Superior temporal gyrus (tissue), 1 donor: ENCODE results near the gene SLF2.

Experiments used
- DNase-seq: peaks from one replicate; pipeline ENCODE4 v3.0.0-alpha.2; 2016; ENCODE audit errors: extremely low spot score

SLF2 gene, protein sequence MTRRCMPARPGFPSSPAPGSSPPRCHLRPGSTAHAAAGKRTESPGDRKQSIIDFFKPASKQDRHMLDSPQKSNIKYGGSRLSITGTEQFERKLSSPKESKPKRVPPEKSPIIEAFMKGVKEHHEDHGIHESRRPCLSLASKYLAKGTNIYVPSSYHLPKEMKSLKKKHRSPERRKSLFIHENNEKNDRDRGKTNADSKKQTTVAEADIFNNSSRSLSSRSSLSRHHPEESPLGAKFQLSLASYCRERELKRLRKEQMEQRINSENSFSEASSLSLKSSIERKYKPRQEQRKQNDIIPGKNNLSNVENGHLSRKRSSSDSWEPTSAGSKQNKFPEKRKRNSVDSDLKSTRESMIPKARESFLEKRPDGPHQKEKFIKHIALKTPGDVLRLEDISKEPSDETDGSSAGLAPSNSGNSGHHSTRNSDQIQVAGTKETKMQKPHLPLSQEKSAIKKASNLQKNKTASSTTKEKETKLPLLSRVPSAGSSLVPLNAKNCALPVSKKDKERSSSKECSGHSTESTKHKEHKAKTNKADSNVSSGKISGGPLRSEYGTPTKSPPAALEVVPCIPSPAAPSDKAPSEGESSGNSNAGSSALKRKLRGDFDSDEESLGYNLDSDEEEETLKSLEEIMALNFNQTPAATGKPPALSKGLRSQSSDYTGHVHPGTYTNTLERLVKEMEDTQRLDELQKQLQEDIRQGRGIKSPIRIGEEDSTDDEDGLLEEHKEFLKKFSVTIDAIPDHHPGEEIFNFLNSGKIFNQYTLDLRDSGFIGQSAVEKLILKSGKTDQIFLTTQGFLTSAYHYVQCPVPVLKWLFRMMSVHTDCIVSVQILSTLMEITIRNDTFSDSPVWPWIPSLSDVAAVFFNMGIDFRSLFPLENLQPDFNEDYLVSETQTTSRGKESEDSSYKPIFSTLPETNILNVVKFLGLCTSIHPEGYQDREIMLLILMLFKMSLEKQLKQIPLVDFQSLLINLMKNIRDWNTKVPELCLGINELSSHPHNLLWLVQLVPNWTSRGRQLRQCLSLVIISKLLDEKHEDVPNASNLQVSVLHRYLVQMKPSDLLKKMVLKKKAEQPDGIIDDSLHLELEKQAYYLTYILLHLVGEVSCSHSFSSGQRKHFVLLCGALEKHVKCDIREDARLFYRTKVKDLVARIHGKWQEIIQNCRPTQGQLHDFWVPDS

DNA sequence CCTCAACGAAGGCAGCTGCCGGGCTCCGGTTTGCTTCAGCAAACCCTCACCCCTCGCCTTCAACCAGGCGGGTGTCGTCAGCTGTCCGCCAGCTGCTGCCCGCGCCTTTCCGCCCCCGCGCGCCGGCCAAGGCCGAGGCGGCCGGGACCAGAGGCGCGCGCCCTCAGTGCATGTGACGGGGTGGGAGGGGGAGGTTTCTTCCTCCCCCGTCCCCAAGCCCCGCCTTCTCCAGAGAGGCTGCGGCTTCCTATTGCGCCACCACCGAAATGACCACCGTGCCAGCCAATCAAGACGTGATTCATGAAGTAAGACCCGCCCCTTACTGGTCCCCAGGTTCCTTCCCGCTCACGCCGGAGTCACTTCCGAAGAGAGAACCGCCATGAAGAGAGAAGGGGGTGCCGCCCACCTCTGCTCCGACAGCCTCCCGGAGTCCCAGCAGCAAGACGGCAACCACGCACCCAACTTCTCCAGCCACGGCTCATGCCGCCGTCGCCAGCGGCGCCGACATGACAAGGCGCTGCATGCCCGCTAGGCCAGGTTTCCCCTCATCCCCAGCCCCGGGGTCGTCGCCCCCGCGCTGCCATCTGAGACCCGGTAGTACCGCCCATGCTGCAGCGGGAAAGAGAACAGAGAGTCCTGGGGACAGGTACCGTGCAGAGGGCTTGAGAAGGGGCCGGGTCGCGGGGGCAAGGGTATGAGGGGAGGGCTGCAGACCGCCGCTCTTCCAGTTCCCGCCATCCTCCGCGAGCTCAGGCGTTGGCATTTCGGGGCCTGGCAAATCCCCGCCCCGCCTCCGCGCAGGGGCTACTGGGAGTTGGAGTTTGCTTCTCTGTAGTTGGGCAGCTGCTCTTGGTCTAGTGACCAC, at the start of gene SLF2:
SLF2 (plus strand) TSS at position 359 of the 865 bp plus-strand sequence; CDS start at position 507, 148 bp downstream.
- peak; percentile 99 for DNase-seq

DNA sequence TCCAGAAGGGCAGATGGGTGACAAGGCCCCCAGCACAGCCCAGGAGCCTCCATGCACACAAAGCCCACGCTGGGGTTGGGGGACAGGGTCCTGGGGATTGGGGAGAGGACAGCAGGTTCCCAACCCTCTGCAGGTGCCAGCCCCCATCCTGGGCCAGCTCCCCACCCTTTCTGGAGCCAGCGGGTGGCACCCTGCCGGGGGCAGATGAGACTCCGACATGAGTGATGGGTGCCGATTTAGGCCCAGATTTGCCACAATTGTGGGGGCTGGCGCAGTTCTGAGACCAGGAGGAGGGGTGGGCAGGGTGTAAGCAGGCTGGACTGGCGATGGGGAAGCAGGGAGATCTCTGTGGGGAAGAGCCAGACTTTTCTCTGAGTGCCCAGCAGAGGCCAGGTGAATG, 49.3 kb upstream of the SLF2 start:
- DNase-seq: no peak

DNA sequence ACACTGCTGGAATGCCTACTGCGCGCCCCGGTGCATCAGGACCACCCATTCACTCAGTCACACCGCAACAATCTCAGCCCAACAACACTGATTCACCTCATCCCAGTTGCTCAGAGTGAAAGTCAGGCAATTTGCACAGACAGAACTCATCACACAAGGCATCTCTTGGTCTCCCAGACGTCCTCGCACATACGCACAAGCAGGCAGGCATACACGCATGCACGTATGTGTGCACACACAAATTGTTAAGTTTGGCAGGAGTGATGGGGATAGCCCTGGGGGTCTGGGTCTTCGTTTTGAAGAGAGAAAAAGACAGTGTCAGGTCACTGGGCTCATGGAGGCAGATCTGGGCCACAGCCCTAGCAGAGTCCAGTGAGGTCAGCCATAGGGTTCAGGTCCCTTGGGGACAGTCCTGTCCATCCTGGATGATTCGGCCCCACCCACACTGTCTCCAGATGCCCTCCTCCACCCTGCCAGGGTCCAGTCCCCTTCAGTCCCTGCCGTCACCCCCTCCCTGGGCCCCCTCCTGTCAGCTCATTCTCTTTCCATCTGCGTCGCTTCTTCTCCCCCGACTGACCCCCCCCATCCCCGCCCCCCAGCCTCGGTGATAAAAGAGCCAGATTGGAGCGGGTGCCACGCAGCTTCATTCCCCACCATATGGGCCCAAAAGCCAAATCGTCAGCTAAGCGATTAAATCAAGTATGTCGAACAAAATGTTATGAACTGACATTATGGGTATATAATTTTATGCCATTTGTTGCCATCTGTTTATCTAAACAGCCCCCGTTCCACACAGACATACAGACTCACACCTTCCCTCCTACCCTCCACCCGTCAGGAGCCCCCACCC, 48.5 kb upstream of the SLF2 start:
- no peak for DNase-seq

- no peak for DNase-seq
These were observed 47.8 kb upstream of the SLF2 start for GRCh38 chr10:100864978-100865377.

DNA sequence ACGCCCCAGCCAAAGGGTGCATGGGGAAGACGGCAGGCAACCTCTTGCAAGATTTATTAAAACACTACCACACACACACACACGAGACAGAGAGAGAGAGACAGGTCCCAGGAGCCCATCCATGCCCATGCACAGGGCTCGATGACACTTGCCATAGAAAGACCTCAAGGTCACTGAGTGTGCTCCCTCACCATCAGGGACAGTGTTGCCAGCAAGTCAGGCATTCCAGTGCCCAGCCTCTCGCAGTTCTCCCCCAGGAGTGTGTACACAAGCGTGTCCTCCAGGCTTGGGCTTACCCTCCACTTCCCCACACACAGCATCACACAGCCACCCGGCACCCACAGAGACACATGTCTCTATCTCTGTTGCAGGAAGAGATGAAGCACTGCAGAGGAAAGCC, 46.8 kb upstream of the SLF2 start:
- no peak for DNase-seq

DNA sequence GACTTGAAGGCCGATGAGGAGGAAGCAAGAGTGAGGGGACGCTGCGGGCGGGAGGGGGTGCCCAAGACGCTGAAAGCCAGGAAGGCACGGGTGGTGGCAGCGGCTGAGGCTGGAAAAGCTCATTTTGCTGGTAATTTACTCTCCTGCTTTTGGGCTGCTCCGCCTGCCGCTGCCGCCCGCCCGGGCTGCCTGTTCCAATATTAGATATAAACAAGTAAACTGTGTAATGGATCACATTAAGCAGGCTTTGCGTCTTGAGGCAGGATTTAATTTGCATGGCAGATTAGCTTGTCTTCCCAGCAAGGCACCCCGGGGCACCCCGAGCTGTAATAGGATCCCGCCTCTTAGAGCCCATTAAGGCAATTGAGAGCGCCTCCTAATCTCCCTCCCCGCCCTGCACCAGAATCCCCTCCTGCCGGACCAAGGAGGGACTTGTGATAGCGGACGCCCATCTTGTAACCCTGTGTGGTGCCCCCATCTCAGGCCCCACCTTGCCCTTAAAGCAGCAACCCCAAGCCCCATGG, 46.1 kb upstream of the SLF2 start:
- no peak for DNase-seq

DNA sequence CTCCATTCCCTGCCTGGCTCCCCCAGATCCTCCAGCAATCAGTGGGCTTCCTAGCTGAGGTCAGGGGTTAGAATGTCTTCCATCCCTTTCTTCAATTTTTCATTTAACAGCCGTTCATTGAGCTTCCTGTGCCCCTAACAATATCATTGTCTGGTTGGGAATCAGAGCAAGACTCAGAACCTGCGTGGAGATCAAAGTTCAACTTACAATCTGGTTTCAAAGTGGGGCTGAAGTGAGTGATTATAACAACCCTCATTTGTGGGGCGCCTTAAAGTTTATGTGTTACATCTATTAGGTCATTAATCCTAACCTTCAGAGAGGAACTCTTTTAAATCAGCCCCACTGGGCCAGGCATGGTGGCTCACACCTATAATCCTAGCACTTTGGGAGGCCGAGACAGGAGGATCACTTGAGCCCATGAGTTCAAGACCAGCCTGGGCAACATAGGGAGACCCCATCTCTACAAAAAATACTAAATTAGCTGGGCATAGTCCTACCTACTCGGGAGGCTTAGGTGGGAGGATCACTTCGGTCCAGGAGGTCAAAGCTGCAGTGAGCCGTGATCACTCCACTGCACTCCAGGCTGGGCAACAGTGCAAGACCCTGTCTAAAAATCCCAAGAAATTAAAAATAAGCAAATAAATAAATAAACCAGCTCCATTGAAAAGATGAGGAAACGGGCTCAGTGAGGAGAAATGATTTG, 45.4 kb upstream of the SLF2 start:
- DNase-seq: no peak

DNA sequence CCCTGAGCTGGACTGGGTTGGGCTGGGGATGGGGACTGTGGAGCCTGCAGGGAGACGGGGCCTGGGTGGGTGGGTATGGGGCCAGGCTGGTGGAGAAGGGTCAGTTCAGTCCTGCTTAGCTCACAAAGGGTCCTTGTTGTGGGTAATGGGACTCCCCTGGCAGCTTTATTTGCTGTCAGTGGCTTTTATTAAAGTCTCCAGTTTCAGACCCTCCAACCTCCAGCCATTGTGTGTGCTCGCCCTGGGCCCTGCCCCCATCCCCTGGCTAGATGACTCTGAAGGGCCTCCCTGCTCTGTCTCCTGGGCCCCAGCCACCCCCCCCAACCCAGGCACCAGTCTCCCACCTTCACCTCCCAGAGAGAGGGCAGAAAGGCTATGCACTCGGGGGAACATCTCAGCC, 44.4 kb upstream of the SLF2 start:
- no peak for DNase-seq

GRCh38 chr10:100869399-100869798, 43.4 kb upstream of the SLF2 start:
- DNase-seq: no peak

- peak; percentile 26 for DNase-seq
These were observed 40.5 kb upstream of the SLF2 start for GRCh38 chr10:100872034-100872791.

DNA sequence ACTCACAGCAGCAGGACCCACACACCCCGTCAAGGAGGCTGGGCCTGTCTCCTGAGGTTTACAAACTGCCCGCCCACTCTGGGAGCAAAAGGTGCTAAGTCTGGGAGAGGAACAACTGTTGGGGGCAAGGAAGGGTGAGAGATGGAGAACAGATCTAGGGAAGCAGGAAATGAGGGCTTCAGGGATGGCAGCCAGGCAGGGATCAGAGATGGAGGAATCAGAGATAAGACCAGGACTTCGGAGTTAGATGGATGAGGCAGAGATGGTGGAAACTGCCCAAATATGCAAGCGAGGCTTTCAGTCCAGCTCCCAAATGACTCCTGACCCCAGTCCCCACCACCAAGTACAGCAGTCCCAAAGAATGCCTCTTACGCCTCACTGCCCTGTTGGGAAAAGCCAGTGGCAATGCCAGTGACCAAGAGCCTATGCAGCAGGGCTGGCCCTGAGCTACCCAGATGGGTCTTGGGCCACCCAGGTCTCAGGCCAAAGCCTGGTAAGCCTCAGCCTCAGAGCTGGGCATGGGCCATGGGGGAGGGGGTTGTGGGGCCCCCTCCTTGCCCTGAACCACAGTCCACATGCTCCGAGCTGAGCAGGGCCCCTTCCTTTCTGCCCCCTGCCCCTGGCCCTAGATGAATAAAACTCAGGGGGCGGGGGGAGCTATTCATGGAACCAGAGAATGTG, 39.5 kb upstream of the SLF2 start:
- no peak for DNase-seq

DNA sequence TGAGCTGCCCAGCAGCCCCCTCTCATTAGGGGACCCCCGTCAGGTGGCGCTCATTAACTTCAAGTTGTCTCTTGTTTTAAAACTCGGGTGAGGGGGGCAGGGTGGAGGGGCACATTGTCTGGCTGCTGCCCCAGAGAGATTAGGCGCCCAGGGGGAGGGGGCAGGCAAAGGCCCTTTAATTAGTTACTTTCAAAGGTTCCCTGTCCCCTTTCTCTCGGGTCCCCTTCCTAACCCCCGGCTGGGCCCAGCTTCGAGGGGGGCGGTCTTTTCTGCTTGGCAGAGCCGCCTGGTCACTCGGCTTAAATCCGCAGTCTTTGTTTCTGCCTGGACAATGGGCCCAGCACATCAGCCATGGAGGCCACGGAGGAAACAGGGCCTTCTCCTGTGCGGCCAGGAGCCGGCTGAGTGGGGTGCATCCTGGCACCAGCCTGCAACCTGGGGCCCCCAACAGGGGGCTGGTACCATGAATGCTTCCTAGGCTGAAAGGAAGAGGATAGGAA, 38.9 kb upstream of the SLF2 start:
- no peak for DNase-seq

DNA sequence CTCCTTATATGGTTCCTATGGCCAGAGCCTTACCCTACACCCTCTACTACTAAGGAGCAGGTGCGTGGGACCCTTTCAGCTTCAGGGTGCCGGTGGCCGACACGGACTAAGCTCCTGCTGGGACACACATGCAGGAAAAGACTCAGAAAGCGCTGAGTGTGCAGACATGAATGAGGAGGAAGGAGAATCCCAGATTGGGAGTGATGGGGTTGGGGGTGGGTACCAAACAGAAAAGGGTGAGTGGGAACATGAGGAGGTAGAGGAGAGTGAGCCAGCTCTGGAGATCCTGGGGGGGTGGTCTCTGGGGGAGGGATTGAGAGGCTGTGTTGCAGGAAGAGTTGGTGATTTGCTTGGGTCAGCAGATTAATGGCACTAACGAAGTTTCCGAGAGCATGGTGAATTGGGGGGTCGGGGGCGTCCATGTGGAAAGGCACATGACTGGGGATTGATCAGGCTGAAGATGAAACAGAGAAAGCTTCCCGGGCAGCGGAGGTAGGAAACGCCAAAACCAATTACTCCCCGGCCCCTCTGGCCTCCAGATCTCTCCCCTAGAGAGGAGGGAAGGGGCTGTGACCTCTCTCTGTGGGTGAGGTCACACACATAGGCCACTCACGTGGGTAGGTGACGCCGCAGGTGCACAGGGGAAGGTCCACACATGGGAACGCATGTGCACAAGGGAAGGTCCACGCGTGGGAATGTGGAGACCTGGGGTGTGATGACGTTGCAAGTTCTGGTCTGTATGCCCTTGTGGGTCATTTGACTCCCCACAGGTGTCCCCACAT, 37.9 kb upstream of the SLF2 start:
- no peak for DNase-seq

DNA sequence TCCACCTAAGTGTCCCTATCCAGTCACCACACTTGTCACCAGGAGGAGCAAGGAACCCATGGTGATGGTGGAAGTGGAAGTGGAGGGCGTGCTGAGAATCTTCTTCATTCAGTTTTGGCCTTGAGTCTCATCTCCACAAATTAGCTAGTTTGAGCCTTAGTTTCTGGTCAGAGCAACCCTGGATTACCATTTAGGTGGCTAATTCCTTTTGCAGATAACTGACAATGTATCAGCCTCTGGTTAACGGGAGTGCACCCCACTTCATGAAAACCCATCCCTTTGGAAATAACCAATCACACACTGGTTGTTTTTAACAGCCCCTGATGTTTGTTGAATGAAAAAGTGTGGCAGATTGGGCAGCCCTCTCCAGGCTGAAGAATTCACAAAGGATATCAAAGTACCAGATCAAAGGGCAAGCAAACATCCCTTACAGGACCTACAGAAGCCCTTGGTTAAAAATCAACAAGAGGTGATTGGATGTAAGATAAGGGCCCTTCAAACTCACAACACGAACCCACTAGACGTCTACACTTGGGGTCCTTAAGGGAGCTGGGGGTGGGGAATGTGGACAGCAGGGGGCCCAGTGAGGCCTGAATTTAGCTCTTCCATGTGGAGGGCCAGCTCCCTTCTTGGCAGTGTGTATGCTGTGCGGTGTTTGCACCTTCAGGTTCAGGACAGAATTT, 37.1 kb upstream of the SLF2 start:
- DNase-seq: no peak

DNA sequence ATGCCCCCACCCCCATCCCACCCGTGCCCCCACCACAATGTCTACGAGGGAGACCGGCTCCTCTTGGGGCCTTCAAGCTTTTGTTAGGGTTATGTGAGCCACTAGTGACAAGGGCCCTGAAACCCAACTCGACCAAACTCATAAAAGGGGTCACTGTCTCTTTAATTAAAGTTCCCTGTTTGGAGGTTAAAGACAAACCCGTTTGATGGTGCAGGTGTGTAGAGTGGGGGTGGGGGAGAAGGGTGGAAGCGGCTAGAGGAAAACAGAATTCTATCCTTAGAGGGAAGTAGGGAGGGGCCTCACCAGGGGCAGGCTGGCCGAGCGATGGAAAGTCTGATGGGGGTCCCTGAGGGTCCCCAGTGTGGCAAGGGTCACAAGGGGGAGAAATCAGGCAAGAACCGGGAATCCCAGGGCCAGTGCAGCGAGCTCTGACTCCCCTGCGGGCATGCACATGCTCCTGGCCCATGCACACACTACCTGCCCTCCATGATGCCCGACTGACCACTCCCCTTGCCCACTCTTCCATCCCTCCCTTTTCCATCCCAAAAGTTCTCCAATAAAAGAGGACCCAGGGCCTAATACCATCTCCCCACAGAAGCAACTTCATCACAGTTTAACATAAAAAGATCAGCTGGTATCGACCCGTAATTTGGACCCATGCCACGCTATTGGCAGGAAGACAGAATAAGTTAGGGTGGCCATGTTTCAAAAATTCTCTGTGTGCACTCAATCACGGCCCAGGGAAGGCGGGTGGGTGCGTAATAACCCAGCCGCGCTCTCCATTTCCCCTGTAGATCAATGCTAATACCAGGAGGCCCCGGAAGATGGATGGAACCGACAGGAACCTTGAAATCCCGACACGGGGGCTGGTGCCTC, 35.9 kb upstream of the SLF2 start:
- no peak for DNase-seq

DNA sequence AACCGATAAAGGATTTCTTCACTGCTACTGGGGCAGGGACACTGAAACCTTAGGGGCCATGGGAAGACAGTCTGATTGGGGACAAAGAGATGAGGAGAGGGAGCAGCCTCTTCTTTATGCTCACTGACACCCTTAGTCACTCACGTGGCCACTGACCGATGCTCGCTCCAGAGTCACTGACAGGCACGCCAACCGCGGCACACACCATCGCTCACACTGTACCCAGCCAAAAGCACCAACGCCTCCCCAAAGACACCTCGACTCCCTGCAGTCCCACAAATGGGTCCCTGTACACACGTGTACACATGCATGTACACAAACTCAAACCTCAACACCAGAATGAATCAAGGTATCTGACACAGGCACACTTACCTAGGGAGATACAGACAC, 35.3 kb upstream of the SLF2 start:
- no peak for DNase-seq
